Effector memory CD8-positive, alpha-beta T cell (primary cell): ENCODE results near the gene CD53.
A peak's percentile ranks its signal among the peaks of the same experiment; 100 is the strongest.
"Not testable (repeated sequence)": the region's sequence is repeated elsewhere in the genome, so short reads cannot be mapped to it uniquely, and the experiment has no call there.

Source experiments
- ATAC-seq: fragments of 150-1000 bp; cut with Tn5 transposase; replicated peaks from 2 replicates; pipeline ENCODE4 v1.10.0; 2021; ENCODE audit warnings: mild to moderate bottlenecking, moderate library complexity
- DNase-seq, 3 experiments: peaks; one replicate each; pipeline ENCODE4 v3.0.0; 2021
- H3K27ac Mint-ChIP-seq, 2 donors: one replicate each; pipeline ENCODE4 v1.8.0; 2022; ENCODE audit warnings: mild to moderate bottlenecking in 2 of 2, mixed read lengths in 2 of 2, moderate library complexity in 2 of 2
- H3K27me3 Mint-ChIP-seq, 2 donors: one replicate each; pipeline ENCODE4 v1.8.0; 2022; ENCODE audit warnings: mixed read lengths in 2 of 2
- H3K36me3 Mint-ChIP-seq: one replicate; pipeline ENCODE4 v1.8.0; 2022; ENCODE audit warnings: mild to moderate bottlenecking, moderate library complexity, mixed read lengths; ENCODE audit not compliant: insufficient read depth
- H3K4me1 Mint-ChIP-seq, 2 donors: one replicate each; pipeline ENCODE4 v1.8.0; 2022; ENCODE audit warnings: low read depth in 2 of 2, mixed read lengths in 2 of 2
- H3K4me3 Mint-ChIP-seq, 2 donors: one replicate each; pipeline ENCODE4 v1.8.0; 2022; ENCODE audit warnings: mild to moderate bottlenecking in 2 of 2, mixed read lengths in 2 of 2, moderate library complexity in 2 of 2
- H3K9me3 Mint-ChIP-seq, 2 donors: one replicate each; pipeline ENCODE4 v1.8.0; 2022; ENCODE audit warnings: mixed read lengths in 2 of 2

Gene CD53

DNA sequence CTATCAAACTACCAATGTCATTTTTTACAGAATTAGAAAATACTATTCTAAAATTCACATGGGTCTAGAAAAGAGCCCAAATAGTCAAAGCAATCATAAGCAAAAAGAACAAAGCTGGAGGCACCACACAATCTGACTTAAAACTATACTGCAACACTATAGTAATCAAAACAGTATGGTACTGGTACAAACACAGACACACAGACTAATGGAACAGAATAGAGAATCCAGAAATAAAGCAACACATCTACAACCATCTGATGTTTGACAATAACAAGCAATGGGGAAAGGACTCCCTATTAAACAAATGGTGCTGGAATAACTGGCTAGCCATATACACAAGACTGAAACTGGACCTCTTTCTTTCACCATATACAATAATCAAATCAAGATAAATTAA lies 39.8 kb downstream of the CD53 start:
- peaks cover 8 to 10% of the 10 kb centered on the region in 2 donors for H3K4me1 Mint-ChIP-seq
- DNase-seq (no peak), ATAC-seq (no peak)
- H3K9me3 Mint-ChIP-seq = peaks cover 0 to 8% of the 10 kb centered on the region in 2 donors
- peaks cover 26% of the 10 kb centered on the region for H3K36me3 Mint-ChIP-seq
- H3K27ac Mint-ChIP-seq = no peak overlapping the region
- no peaks in the 10 kb centered on the region for H3K27me3 Mint-ChIP-seq
- H3K4me3 Mint-ChIP-seq = no peak overlapping the region

DNA sequence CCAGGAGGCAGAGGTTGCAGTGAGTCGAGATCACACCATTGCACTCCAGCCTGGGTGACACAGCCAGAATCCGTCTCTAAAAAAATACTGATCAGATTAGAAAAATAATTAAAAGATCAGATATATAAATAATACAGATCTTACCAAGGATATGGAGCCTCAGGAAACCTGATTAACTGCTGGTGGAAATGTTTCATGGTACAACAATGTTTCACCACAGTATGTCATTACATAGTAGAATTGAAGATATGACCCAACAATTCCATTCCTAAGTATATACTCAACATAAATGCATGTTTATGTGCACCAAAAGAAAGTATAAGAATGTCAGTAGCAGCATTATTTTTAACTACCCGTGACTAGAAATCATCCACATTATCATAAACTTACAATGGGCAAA lies 41.7 kb downstream of the CD53 start:
- Mint-ChIP-seq H3K27me3 (no peaks in the 10 kb centered on the region), H3K4me3 (no peak overlapping the region), H3K36me3 (peaks cover 23% of the 10 kb centered on the region), H3K9me3 (peaks cover 0 to 8% of the 10 kb centered on the region in 2 donors), H3K27ac (no peak overlapping the region), H3K4me1 (peaks cover 7 to 8% of the 10 kb centered on the region in 2 donors)
- DNase-seq = no peak
- ATAC-seq = no peak

DNA sequence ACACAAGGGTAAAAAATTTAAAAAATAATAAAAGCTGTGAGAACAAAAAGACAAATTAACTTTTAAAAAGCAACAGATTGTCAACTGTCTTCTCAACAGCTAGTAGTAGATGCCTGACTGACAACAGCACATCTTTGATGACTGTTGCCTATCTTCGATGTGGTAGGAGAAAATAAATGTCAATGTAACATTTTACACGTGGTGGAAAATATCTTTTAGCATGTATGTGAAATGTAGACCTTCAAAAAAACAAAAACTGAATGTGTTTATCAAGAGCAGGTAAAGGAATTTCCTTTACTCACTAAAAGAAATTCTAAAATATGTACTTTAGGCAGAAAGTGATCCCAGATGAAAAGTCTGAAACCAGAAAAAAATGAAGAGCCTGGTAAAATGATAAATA lies 42.9 kb downstream of the CD53 start:
- H3K9me3 Mint-ChIP-seq = peaks cover 0 to 3% of the 10 kb centered on the region in 2 donors
- H3K4me1 Mint-ChIP-seq = peaks cover 7 to 8% of the 10 kb centered on the region in 2 donors
- peaks cover 17% of the 10 kb centered on the region for H3K36me3 Mint-ChIP-seq

DNA sequence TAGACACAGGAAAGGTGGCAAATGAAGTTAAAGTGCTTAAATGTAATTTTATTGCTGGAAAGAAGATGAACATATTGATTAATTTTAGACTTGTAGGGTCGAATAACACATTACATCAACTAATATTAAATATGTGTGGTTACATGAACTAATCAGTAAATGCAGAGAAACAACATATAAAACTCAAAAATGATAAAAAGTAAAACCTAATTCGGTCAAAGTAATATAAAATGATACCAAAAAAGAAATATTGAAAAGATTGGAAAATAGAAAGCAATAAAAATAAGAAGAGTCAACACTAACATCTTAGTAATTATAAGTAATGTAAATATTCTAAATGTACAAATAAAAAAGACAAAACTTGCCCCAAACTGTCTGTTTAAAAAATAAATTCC lies 43.3 kb downstream of the CD53 start:
- Mint-ChIP-seq H3K4me1 (peaks cover 7 to 8% of the 10 kb centered on the region in 2 donors), H3K36me3 (peaks cover 17% of the 10 kb centered on the region), H3K4me3 (no peak overlapping the region), H3K27me3 (no peaks in the 10 kb centered on the region), H3K27ac (no peak overlapping the region), H3K9me3 (no peaks in the 10 kb centered on the region)
- DNase-seq (no peak), ATAC-seq (no peak)

More for the DNA sequence above, 42.9 kb downstream of the CD53 start:
- ATAC-seq = no peak
- no peak for DNase-seq
- Mint-ChIP-seq H3K4me3 (no peak overlapping the region), H3K27ac (no peak overlapping the region), H3K27me3 (no peaks in the 10 kb centered on the region)

DNA sequence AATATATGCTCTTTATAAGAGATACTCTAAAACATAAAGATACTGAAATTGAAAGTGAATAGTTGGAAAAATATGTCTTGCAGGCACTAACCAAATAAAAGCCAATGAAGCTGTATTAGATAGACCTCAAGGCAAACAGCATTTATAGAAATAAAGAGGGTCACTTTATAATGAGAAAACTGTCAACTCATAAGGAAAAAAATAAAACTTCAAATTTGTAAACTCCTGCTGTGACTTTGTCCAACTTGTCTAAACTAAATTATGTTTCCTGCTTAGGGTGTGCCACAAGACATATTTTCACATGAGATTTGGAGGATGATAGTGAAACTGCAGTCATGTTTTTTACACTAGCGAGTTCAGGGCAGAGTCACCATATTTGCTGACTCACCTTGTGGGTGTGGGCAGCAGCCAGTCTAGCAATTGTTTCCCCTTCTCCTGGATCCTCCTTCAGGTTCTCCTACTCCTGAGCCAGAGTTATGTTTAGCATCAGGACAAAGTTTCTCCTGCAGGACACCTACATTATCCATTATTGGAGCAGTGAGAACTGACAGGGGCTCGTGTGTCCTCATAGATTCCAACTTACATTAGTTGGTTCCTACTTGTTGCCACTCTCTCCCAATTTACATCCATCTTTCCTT lies 43.8 kb downstream of the CD53 start:
- no peak overlapping the region for H3K27ac Mint-ChIP-seq
- ATAC-seq = peak; percentile 80
- H3K4me3 Mint-ChIP-seq = peak overlapping the region; percentile 37 to 46

DNA sequence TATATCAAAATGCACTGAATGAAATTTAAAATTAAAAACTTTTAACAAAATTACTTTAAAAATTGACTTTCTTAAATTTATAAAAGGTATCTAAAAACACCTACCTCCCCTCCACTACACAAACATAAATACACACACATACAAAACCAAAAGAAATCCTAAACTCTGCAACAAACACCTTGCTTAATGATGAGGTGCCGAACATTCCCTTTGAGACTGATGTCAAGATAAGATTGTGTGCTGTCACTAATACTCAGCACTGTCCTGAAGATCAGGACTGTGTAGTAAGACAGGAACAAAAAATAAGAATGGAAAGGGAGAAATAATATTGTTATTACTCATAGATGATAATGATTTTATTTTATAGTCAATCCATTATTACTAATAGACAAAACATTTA lies 45.1 kb downstream of the CD53 start:
- H3K27ac Mint-ChIP-seq = no peak overlapping the region
- H3K27me3 Mint-ChIP-seq = no peaks in the 10 kb centered on the region
- DNase-seq = no peak
- no peaks in the 10 kb centered on the region for H3K9me3 Mint-ChIP-seq
- peaks cover 11% of the 10 kb centered on the region for H3K36me3 Mint-ChIP-seq
- no peak overlapping the region for H3K4me3 Mint-ChIP-seq
- no peak for ATAC-seq
- H3K4me1 Mint-ChIP-seq = peaks cover 7 to 8% of the 10 kb centered on the region in 2 donors

More for the DNA sequence above, 43.8 kb downstream of the CD53 start:
- Mint-ChIP-seq H3K9me3 (no peaks in the 10 kb centered on the region), H3K36me3 (peaks cover 13% of the 10 kb centered on the region), H3K4me1 (peaks cover 7 to 8% of the 10 kb centered on the region in 2 donors), H3K27me3 (no peaks in the 10 kb centered on the region)
- no peak for DNase-seq

DNA sequence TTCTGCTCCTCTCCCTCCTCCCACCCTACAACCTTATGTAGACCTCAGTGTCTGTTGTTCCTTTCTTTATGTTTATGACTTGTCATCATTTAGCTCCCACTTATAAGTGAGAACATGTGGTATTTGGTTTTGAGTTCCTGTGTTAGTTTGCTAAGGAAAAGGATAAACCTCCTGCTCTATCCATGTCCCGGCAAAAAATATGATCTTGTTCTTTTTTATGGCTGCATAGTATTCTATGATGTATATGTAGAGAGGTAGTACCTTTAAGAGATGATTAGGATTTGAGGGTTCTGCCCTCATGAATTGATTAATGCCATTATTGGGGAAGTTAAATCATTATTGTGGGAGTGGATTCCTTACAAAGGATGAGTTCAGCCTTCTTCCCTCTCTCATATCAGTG lies 49.0 kb downstream of the CD53 start:
- Mint-ChIP-seq H3K4me3 (no peak overlapping the region), H3K27me3 (no peaks in the 10 kb centered on the region), H3K36me3 (peaks cover 8% of the 10 kb centered on the region), H3K9me3 (no peaks in the 10 kb centered on the region), H3K4me1 (peaks cover 2 to 3% of the 10 kb centered on the region in 2 donors), H3K27ac (no peak overlapping the region)
- DNase-seq = no peak
- no peak for ATAC-seq

DNA sequence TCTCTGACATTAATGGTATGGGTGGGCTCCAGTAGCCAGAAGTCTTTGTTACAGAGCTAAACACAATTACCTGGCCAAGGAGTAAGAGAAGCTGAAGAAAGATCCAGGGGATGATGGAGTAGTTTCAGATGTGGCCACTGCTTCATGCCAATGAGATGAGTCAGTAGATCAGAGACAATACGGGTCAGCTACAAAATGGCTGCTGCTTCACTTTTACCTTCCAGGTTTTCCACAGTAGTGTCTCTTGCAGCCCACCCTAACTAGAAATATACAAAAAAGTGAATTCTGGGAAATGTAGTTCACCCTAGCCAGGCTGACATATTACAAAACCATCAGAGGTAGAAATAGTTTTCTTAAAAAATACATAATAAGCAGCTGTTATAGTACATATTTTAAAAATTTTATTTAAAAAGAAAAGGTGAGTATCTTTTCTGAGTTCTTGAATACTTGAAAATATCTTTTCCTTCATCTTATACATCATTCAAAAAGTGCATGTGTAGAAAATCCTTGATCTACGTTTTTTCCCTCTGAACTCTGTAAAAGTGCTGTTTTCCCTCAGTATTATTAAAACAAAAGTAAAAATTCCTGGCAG lies 54.6 kb downstream of the CD53 start:
- Mint-ChIP-seq H3K27me3 (no peaks in the 10 kb centered on the region), H3K4me1 (no peaks in the 10 kb centered on the region), H3K9me3 (peaks cover 0 to 3% of the 10 kb centered on the region in 2 donors), H3K27ac (no peak overlapping the region), H3K36me3 (peaks cover 5% of the 10 kb centered on the region), H3K4me3 (no peak overlapping the region)
- ATAC-seq (no peak), DNase-seq (no peak)

DNA sequence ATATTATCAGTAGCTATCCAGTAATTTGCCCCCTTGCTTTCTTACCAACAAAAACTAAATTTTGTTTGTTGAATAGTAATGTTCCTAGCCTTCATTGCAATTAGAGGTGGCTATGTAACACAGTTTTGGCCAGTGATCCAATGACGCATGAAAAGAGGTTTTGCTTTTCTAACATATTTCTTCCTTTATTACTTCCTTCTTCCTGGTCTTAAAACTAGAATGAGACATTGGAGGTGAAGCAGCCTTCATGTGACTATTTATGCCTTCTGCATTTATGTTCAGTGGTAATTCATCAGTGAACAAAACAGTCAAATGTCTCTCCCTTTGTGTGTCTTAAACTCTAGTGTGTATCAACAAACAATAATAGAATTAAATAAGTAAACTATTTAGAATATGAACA lies 55.2 kb downstream of the CD53 start:
- DNase-seq (no peak), ATAC-seq (no peak)
- H3K4me3 Mint-ChIP-seq = no peak overlapping the region
- H3K9me3 Mint-ChIP-seq = peaks cover 0 to 3% of the 10 kb centered on the region in 2 donors
- no peaks in the 10 kb centered on the region for H3K27me3 Mint-ChIP-seq
- peaks cover under 1% of the 10 kb centered on the region for H3K36me3 Mint-ChIP-seq
- no peak overlapping the region for H3K27ac Mint-ChIP-seq
- no peaks in the 10 kb centered on the region for H3K4me1 Mint-ChIP-seq

DNA sequence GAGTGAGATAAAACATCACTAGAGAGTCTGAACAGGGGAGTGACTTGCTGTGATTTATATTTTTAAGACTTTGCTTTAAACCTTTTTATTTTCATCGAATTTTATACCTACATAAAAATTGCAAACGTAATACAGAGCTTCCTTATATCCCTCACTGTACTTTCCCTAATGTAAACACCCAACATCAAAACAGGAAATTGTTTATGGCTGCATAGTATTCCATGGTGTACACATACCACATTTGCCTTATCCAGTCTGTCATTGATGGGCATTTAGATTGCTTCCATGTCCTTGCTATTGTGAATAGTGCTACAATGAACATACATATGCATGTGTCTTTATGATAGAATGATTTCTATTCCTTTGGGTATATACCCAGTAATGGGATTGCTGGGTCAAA lies 56.0 kb downstream of the CD53 start:
- H3K36me3 Mint-ChIP-seq = no peaks in the 10 kb centered on the region
- H3K4me1 Mint-ChIP-seq = no peaks in the 10 kb centered on the region
- peaks cover 0 to 3% of the 10 kb centered on the region in 2 donors for H3K9me3 Mint-ChIP-seq
- H3K27me3 Mint-ChIP-seq = no peaks in the 10 kb centered on the region
- DNase-seq (no peak), ATAC-seq (no peak)
- H3K27ac Mint-ChIP-seq = no peak overlapping the region
- no peak overlapping the region for H3K4me3 Mint-ChIP-seq

DNA sequence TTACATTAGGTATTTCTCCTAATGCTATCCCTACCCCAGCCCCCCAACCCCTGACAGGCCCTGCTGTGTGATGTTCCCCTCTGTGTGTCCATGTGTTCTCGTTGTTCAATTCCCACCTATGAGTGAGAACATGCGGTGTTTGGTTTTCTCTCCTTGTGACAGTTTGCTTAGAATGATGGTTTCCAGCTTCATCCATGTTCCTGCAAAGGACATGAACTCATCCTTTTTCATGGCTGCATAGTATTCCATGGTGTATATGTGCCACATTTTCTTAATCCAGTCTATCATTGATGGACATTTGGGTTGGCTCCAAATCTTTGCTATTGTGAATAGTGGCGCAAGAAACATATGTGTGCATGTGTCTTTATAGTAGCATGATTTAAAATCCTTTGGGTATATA lies 58.1 kb downstream of the CD53 start:
- not testable (repeated sequence) for H3K4me1 Mint-ChIP-seq, H3K36me3 Mint-ChIP-seq, ATAC-seq, H3K4me3 Mint-ChIP-seq, H3K27ac Mint-ChIP-seq, DNase-seq, H3K27me3 Mint-ChIP-seq
- peaks cover 3 to 13% of the 10 kb centered on the region in 2 donors for H3K9me3 Mint-ChIP-seq

DNA sequence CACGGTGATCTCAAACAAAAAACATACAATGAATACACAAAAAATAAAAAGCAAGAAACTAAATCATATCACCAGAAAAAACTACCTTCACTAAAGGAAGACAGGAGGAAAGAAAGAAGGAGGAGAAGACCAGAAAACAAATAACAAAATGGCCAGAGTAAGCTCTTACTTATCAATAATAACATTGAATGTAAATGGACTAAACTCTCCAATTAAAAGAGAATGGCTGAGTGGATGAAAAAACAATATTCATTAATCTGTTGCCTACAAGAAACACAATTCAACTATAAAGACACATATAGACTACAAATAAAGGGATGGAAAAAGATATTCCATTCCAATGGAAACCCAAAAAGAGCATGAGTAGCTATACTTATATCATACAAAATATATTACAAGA lies 63.6 kb downstream of the CD53 start:
- no peak overlapping the region for H3K4me3 Mint-ChIP-seq
- no peak overlapping the region for H3K27ac Mint-ChIP-seq
- H3K4me1 Mint-ChIP-seq = no peaks in the 10 kb centered on the region
- no peaks in the 10 kb centered on the region for H3K36me3 Mint-ChIP-seq
- DNase-seq (no peak), ATAC-seq (no peak)
- peaks cover 1 to 20% of the 10 kb centered on the region in 2 donors for H3K9me3 Mint-ChIP-seq
- H3K27me3 Mint-ChIP-seq = no peaks in the 10 kb centered on the region

DNA sequence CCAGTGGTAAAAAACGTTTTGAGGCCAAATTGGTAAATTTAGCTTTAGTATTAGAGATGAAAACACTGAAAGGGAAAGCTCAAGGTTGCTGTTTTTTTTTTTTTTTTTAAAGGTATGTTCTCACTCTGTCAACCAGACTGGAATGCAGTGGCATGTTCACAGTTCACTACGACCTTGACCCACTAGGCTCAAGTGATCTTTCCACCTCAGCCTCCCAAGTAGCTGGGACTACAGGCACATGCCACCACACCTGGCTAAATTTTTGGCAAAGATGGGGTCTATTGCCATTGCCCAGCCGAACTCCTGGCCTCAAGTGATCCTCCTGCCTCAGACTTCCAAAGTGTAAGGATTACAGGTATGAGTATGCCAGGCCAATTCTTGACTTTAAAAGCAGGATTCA lies 71.9 kb downstream of the CD53 start:
- DNase-seq (no peak), ATAC-seq (no peak)
- peaks cover 16% of the 10 kb centered on the region for H3K36me3 Mint-ChIP-seq
- H3K27me3 Mint-ChIP-seq = no peaks in the 10 kb centered on the region
- no peaks in the 10 kb centered on the region for H3K9me3 Mint-ChIP-seq
- H3K4me3 Mint-ChIP-seq = no peak overlapping the region
- H3K4me1 Mint-ChIP-seq = no peaks in the 10 kb centered on the region
- no peak overlapping the region for H3K27ac Mint-ChIP-seq

DNA sequence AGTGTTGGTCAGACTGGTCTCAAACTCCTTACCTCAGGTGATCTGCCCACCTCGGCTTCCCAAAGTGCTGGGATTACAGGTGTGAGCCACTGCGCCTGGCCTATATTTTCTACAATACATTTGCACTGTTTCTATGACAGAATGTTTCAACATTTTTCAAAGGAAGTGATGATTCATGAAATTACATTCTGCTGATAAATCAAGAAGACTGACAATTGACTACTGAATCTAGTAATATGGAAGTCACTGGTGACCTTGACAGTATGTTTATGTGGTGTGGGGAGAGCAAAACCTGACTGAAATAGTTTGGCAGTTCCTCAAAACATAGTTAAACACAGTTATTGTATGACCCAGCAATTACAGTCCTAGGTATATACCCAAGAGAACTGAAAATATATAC lies 72.7 kb downstream of the CD53 start:
- H3K9me3 Mint-ChIP-seq = no peaks in the 10 kb centered on the region
- no peak for DNase-seq
- no peak for ATAC-seq
- no peaks in the 10 kb centered on the region for H3K27me3 Mint-ChIP-seq
- no peaks in the 10 kb centered on the region for H3K4me1 Mint-ChIP-seq
- peaks cover 24% of the 10 kb centered on the region for H3K36me3 Mint-ChIP-seq
- no peak overlapping the region for H3K27ac Mint-ChIP-seq
- no peak overlapping the region for H3K4me3 Mint-ChIP-seq
